Lower lobe of right lung (tissue), 2 donors: ENCODE measurements around the gene IFNG-AS1. TPM values are rescaled to one million over a fixed set of nuclear protein-coding genes. Genes with fewer than 3 reads are reported as not detected.

Source experiments
- ATAC-seq, 2 donors: fragments of 200-7000 bp; cut with Tn5 transposase; one replicate each; pipeline ENCODE4 v1.9.1; 2020 to 2022; ENCODE audit warnings: mild to moderate bottlenecking in 2 of 2, moderate library complexity in 2 of 2
- DNase-seq: peaks from one replicate; pipeline ENCODE4 v3.0.0-alpha.2; 2020
- H3K27ac ChIP-seq: fragments of 200-600 bp; one replicate; pipeline ENCODE4 v1.8.0; 2022
- H3K27me3 ChIP-seq: fragments of 200-600 bp; one replicate; pipeline ENCODE4 v1.8.0; 2022; ENCODE audit warnings: low read depth
- H3K36me3 ChIP-seq: fragments of 200-600 bp; one replicate; pipeline ENCODE4 v1.8.0; 2022; ENCODE audit warnings: mild to moderate bottlenecking
- H3K4me1 ChIP-seq: fragments of 200-600 bp; one replicate; pipeline ENCODE4 v1.8.0; 2022
- H3K4me3 ChIP-seq: fragments of 200-600 bp; one replicate; pipeline ENCODE4 v1.8.0; 2022; ENCODE audit warnings: mild to moderate bottlenecking
- H3K9me3 ChIP-seq: fragments of 200-600 bp; one replicate; pipeline ENCODE4 v1.8.0; 2022
- intact Hi-C: fragments of 100-400 bp; cut with DNase I; formaldehyde crosslinking; loops from one replicate; pipeline ENCODE4 v1.11.0; 2022
- total RNA-seq: library from RNA; stranded (reverse); fragmentation: NEBNext Ultra II Directional; extraction: Animal tissue kit (Norgen Biotek cat#: 25700); gene quantifications from one replicate; pipeline ENCODE4 v1.2.1, GENCODE V29; 2021
- TF ChIP-seq, protein P1 (sequence below): fragments of 200-600 bp; IDR thresholded peaks from one replicate; pipeline ENCODE4 v1.8.0; 2022; ENCODE audit warnings: antibody characterized with exemption, mild to moderate bottlenecking
- donor health status: DM: no; HTN: yes; CAD: no; lungs with severe emphysema.

The IFNG-AS1 gene
- total RNA-seq, 1 donor from 2014 or later: not detected

DNA sequence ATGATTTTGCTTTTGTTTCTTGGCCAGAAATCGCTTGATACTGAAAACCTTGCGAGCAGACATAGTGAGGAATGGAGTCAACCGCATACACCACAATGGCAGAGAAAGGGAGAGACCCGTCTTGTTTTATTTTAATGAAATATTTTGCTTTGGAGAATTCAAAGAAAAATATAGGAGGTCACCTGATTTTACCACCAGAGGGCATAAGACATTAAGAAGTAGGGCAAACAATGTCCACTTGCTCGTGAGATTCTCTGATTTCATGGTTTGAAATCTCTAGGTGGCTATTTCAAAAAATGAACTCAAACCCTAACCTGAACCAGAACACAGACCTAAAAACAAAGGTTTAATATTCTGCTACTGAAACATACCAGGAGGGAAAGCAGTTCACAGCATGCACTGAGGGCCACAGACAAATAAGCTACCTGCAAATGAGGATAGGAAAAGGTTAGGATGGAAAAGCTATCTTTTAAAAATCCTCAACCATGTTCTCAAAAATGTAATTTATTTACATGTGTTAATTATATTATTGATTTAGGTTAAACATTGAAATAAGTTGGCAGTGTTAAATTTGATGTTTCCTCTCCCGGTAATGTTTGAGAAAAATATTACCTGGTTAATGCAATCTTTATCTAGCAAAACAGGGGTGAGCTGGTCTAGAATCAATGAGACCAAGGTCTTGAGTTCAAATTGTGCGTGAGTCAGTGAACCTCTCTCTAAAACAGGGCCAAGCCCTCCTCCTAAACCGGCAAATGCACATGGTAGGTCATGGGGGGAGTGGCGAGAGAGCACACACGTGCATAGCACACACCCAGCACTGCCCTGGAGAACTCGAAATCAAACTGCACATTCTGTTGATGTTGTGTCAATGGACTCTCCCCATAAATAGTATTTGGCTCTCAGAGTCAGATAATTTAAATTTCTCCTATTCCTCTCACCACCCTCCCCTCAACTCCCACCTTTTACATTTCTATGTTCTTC lies 12.5 kb downstream of the IFNG-AS1 start:
- Histone ChIP-seq H3K36me3 (no peaks in the 10 kb centered on the region), H3K4me3 (no peak overlapping the region), H3K4me1 (no peaks in the 10 kb centered on the region), H3K9me3 (no peaks in the 10 kb centered on the region), H3K27ac (no peak overlapping the region), H3K27me3 (no peaks in the 10 kb centered on the region)
- DNase-seq (no peak), ATAC-seq (no peak)
- intact Hi-C loops: no loop called here
- TF ChIP-seq, protein P1, sequence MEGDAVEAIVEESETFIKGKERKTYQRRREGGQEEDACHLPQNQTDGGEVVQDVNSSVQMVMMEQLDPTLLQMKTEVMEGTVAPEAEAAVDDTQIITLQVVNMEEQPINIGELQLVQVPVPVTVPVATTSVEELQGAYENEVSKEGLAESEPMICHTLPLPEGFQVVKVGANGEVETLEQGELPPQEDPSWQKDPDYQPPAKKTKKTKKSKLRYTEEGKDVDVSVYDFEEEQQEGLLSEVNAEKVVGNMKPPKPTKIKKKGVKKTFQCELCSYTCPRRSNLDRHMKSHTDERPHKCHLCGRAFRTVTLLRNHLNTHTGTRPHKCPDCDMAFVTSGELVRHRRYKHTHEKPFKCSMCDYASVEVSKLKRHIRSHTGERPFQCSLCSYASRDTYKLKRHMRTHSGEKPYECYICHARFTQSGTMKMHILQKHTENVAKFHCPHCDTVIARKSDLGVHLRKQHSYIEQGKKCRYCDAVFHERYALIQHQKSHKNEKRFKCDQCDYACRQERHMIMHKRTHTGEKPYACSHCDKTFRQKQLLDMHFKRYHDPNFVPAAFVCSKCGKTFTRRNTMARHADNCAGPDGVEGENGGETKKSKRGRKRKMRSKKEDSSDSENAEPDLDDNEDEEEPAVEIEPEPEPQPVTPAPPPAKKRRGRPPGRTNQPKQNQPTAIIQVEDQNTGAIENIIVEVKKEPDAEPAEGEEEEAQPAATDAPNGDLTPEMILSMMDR: peak; percentile 15

DNA sequence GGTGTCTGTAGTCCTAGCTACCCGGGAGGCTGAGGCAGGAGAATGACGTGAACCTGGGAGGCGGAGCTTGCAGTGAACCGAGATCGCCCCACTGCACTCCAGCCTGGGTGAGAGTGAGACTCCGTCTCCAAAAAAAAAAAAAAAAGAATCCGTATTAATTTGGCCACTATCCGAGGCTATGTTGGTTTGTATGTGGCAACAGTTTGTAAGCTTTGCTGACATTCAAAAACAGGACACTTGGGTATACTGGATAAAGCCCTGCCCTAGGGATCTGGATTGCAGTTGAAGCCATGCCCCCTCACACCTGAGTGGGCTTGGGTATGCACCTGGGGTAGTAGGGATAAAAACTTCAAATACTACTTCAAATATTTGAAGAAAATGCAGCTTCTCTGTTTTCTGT lies 14.5 kb downstream of the IFNG-AS1 start:
- H3K36me3 ChIP-seq: no peaks in the 10 kb centered on the region
- no peak overlapping the region for H3K27ac ChIP-seq
- no peaks in the 10 kb centered on the region for H3K9me3 ChIP-seq
- no peaks in the 10 kb centered on the region for H3K27me3 ChIP-seq
- DNase-seq (no peak), ATAC-seq (no peak)
- H3K4me3 ChIP-seq: no peak overlapping the region
- TF ChIP-seq, protein P1: no peak
- intact Hi-C loops: no loop called here
- no peaks in the 10 kb centered on the region for H3K4me1 ChIP-seq

DNA sequence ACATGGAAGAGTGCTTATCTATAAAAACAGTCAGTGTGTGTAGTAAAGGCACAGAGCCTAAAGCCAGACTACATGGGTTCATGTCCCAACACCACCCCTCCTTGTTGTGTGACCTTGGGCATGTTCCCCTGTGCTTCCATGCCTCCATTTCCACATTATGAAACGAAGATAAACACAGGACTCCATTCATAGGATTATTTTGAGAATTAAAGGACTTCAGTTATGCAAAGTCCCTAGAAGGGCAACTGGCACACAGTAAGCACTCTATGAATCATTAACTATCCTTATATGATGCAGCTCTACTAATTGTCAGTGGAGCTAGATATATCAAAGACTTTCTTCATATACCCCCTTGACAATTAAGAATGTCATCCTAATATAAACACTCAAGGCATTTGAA lies 17.8 kb downstream of the IFNG-AS1 start:
- no peak for DNase-seq
- H3K27ac ChIP-seq: no peak overlapping the region
- no peaks in the 10 kb centered on the region for H3K27me3 ChIP-seq
- intact Hi-C loops: no loop called here
- TF ChIP-seq, protein P1: no peak
- H3K36me3 ChIP-seq: no peaks in the 10 kb centered on the region
- H3K9me3 ChIP-seq: no peaks in the 10 kb centered on the region
- no peaks in the 10 kb centered on the region for H3K4me1 ChIP-seq
- ATAC-seq: no peak
- H3K4me3 ChIP-seq: no peak overlapping the region

DNA sequence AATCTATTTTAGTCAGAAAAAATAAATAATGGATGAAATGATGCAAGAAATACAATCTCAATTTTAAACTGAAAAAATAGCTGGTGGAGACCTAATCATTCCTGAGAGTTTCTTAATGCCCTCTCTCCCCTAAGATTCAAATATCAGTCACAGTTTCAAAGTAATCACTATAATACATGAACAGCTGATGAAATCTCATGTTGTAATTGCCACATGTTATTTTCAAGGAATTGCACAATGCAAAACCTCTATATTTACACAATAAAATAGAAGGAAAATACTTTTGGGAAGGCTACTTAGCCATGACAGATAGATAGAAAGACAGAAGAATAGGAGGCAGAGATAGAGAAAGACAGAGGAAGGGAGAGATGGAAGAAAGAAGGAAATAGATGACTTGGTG lies 18.2 kb downstream of the IFNG-AS1 start:
- intact Hi-C loops: no loop called here

DNA sequence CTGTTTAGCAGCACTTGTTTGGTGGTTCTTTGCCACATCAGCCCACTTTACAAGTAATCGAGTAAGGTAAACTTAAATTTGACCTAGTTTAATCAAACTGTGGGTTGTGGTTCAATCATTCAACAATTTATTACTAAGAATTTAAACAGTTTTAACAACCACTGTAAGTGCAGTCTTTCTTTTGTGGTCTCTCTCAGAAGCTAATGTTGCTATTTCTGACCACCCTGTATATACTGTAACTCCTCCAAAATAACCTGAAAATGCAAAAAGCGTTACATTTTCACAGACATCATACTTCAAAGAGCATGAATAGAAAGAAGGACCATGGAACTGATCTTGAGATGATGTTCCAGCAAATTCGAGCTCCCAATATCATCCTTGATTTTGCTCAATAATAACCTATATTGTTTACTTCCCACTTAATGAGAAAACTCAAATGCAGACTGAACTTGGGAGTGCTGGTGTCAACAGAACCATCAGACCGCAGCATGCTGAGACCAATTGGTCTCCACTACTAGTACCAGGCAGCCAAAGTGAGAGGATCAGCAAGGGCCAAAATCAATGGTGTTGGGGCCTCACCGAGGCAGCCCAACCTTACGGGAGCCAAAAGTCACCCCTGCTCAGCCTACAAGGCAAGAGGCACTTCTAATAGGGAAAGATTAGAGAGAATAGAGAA lies 22.1 kb downstream of the IFNG-AS1 start:
- no peaks in the 10 kb centered on the region for H3K36me3 ChIP-seq
- H3K27me3 ChIP-seq: no peaks in the 10 kb centered on the region
- no peak overlapping the region for H3K27ac ChIP-seq
- intact Hi-C loops: no loop called here
- H3K9me3 ChIP-seq: no peaks in the 10 kb centered on the region
- H3K4me3 ChIP-seq: no peak overlapping the region
- ATAC-seq (no peak), DNase-seq (no peak)
- H3K4me1 ChIP-seq: no peaks in the 10 kb centered on the region
- TF ChIP-seq, protein P1: no peak

More for the DNA sequence above, 18.2 kb downstream of the IFNG-AS1 start:
- Histone ChIP-seq H3K27ac (no peak overlapping the region), H3K4me1 (no peaks in the 10 kb centered on the region), H3K4me3 (no peak overlapping the region), H3K36me3 (no peaks in the 10 kb centered on the region), H3K9me3 (no peaks in the 10 kb centered on the region), H3K27me3 (no peaks in the 10 kb centered on the region)
- TF ChIP-seq, protein P1: no peak
- DNase-seq (no peak), ATAC-seq (no peak)
